Osteocyte (in vitro differentiated cells): ENCODE measurements around the gene SERPINB5. TPM values are rescaled to one million over a fixed set of nuclear protein-coding genes. Genes with fewer than 3 reads are reported as not detected.

Experiments used
- DNase-seq: peaks from one replicate; pipeline ENCODE4 v3.0.0; 2021; ENCODE audit warnings: mixed read lengths; ENCODE audit not compliant: unreplicated experiment; ENCODE audit errors: extremely low spot score
- H3K27ac Mint-ChIP-seq: one replicate; pipeline ENCODE4 v1.8.0; 2021; ENCODE audit warnings: mild to moderate bottlenecking, mixed read lengths; ENCODE audit not compliant: unreplicated experiment
- H3K27me3 Mint-ChIP-seq: one replicate; pipeline ENCODE4 v1.8.0; 2021; ENCODE audit warnings: mixed read lengths; ENCODE audit not compliant: unreplicated experiment
- H3K36me3 Mint-ChIP-seq: one replicate; pipeline ENCODE4 v1.8.0; 2021; ENCODE audit warnings: mixed read lengths; ENCODE audit not compliant: unreplicated experiment
- H3K4me1 Mint-ChIP-seq: one replicate; pipeline ENCODE4 v1.8.0; 2021; ENCODE audit warnings: mixed read lengths; ENCODE audit not compliant: unreplicated experiment
- H3K4me3 Mint-ChIP-seq: one replicate; pipeline ENCODE4 v1.8.0; 2021; ENCODE audit warnings: mild to moderate bottlenecking, moderate library complexity, mixed read lengths; ENCODE audit not compliant: unreplicated experiment
- H3K9me3 Mint-ChIP-seq: one replicate; pipeline ENCODE4 v1.8.0; 2021; ENCODE audit warnings: mixed read lengths; ENCODE audit not compliant: unreplicated experiment
- total RNA-seq: library from RNA; stranded (reverse); gene quantifications from 2 replicates; pipeline ENCODE4 v1.2.1, GENCODE V29; 2021
- TF ChIP-seq, protein P1 (sequence below): fragments of 200-600 bp; sonication (generic); IDR thresholded peaks from 2 replicates; pipeline ENCODE4 v1.5.0; 2021; ENCODE audit warnings: antibody characterized with exemption, mild to moderate bottlenecking, moderate library complexity

SERPINB5 gene
- total RNA-seq, 1 donor from 2014 or later = not detected

- Mint-ChIP-seq H3K27ac (no peak overlapping the region), H3K9me3 (no peaks in the 10 kb centered on the region), H3K27me3 (no peaks in the 10 kb centered on the region), H3K4me3 (no peak overlapping the region), H3K36me3 (no peaks in the 10 kb centered on the region), H3K4me1 (peaks cover 18% of the 10 kb centered on the region)
- TF ChIP-seq, protein P1, sequence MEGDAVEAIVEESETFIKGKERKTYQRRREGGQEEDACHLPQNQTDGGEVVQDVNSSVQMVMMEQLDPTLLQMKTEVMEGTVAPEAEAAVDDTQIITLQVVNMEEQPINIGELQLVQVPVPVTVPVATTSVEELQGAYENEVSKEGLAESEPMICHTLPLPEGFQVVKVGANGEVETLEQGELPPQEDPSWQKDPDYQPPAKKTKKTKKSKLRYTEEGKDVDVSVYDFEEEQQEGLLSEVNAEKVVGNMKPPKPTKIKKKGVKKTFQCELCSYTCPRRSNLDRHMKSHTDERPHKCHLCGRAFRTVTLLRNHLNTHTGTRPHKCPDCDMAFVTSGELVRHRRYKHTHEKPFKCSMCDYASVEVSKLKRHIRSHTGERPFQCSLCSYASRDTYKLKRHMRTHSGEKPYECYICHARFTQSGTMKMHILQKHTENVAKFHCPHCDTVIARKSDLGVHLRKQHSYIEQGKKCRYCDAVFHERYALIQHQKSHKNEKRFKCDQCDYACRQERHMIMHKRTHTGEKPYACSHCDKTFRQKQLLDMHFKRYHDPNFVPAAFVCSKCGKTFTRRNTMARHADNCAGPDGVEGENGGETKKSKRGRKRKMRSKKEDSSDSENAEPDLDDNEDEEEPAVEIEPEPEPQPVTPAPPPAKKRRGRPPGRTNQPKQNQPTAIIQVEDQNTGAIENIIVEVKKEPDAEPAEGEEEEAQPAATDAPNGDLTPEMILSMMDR = peak; percentile 65
- no peak for DNase-seq
Measured at GRCh38 chr18:63505566-63506335, 29.0 kb downstream of the SERPINB5 start.

- TF ChIP-seq, protein P1 = no peak
- Mint-ChIP-seq H3K4me1 (peaks cover 18% of the 10 kb centered on the region), H3K4me3 (no peak overlapping the region), H3K36me3 (no peaks in the 10 kb centered on the region), H3K27me3 (no peaks in the 10 kb centered on the region), H3K9me3 (no peaks in the 10 kb centered on the region), H3K27ac (no peak overlapping the region)
- no peak for DNase-seq
Measured at GRCh38 chr18:63506336-63506646, 29.5 kb downstream of the SERPINB5 start.

GRCh38 chr18:63508596-63508995 is 31.8 kb downstream of the SERPINB5 start:
- H3K4me1 Mint-ChIP-seq = peaks cover 25% of the 10 kb centered on the region
- no peak for DNase-seq
- H3K27ac Mint-ChIP-seq = peak overlapping the region; percentile 65
- no peaks in the 10 kb centered on the region for H3K36me3 Mint-ChIP-seq
- H3K4me3 Mint-ChIP-seq = no peak overlapping the region
- TF ChIP-seq, protein P1 = no peak
- H3K9me3 Mint-ChIP-seq = no peaks in the 10 kb centered on the region
- no peaks in the 10 kb centered on the region for H3K27me3 Mint-ChIP-seq

DNA sequence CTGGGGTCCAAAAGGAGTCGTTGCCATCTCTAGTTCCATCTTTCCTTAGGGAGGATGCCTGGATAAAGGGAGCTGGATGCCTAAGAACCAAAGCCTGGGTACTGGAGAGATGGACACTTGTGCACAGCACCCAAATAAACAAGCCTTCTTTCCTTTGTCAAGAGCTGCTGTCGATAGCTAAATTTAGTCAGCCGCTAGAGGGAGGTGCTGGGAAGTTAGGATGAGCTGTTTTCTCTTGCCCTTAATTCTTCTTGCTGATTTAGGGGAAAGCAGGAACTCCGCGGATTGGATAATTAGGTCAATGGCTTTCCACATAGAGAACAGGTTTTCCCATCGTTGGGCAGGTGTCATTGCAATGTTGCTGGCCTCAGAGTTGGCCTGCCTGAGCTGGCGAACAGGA is 34.5 kb downstream of the SERPINB5 start:
- Mint-ChIP-seq H3K27ac (no peak overlapping the region), H3K36me3 (no peaks in the 10 kb centered on the region), H3K9me3 (no peaks in the 10 kb centered on the region), H3K27me3 (peaks cover 2% of the 10 kb centered on the region), H3K4me3 (no peak overlapping the region), H3K4me1 (peaks cover 29% of the 10 kb centered on the region)
- no peak for DNase-seq
- TF ChIP-seq, protein P1 = peak; percentile 73

GRCh38 chr18:63514326-63514725 is 37.6 kb downstream of the SERPINB5 start:
- TF ChIP-seq, protein P1 = no peak
- H3K4me3 Mint-ChIP-seq = no peak overlapping the region
- H3K9me3 Mint-ChIP-seq = no peaks in the 10 kb centered on the region
- DNase-seq = no peak
- H3K36me3 Mint-ChIP-seq = no peaks in the 10 kb centered on the region
- peaks cover 2% of the 10 kb centered on the region for H3K27me3 Mint-ChIP-seq
- no peak overlapping the region for H3K27ac Mint-ChIP-seq
- H3K4me1 Mint-ChIP-seq = peaks cover 19% of the 10 kb centered on the region
